ENCODE data around the gene PROB1.
"Not testable (repeated sequence)": the region's sequence is repeated elsewhere in the genome, so short reads cannot be mapped to it uniquely, and the experiment has no call there.

The PROB1 gene

DNA sequence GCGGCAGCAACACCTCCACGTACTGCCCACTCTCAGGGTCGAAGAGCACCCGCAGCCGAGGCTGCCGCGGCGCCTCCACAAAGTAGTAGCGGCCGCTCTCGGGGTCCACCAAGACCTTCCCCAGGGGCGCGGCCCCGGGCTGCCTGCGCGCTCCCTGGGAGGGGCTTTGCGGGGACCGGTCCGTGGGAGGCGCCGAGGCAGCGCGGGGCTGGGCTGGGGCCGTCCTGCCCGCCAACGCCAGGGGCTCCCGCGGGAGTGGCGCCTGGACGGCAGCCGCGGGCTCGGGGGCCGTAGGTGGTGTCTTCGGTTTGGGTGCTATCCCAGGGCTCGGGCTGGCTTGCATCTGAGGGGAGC, 2.6 kb downstream of the PROB1 start:
- no peak for DNase-seq

- peak; percentile 40 to 55 for DNase-seq
These were observed 3.2 kb downstream of the PROB1 start for GRCh38 chr5:139391570-139392323.

DNA sequence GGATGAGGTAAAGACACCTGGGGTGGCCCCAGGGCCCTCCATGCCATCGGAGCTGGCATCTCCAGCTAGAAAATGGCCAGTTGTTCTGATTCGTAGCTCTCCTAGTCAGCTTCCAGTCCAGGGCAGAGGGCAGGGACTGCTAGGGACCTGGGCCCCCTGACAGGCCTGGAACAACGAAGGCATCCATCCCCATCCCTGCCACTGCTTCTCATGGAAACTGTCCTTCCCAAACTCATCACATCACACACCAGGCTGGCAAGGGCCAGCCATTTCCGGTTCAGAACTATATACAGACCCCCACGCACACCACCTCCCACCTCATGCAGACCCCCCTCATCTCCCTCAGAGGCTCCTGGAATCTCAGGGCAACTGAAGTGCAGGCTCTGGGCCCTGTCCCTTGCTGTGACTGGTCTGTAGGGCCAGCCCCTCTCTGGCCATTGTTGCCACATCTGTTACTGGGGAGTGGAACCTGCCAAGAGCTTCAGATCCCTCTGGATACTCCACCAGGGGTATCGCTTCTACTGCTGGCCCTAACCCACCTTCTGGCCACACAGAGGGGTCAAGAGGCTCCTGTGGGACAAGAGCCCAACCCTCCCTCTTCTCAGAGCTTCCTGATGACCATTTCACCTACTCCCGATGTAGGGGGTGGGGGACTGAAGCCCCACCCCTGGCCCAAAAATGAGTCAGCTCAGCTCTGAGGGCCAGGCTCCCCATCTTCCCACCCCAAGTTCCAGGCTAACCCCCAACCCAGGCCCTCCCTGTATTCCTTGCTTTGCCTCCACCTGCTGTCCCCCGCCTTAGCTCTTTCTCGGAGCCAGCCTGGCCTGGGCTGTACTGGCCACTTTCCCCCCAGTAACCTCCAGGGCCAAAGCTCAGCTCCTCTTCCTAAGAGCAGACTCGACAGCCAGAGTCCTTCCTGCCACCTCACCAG, 4.0 kb downstream of the PROB1 start:
- no peak for DNase-seq

- peak; percentile 66 to 68 for DNase-seq
These were observed 4.9 kb downstream of the PROB1 start, which contains the start of gene MZB1 for GRCh38 chr5:139389701-139390638. Gene MZB1 (minus strand): TSS chr5:139389913. CDS start chr5:139389856, 57 bp downstream.

DNA sequence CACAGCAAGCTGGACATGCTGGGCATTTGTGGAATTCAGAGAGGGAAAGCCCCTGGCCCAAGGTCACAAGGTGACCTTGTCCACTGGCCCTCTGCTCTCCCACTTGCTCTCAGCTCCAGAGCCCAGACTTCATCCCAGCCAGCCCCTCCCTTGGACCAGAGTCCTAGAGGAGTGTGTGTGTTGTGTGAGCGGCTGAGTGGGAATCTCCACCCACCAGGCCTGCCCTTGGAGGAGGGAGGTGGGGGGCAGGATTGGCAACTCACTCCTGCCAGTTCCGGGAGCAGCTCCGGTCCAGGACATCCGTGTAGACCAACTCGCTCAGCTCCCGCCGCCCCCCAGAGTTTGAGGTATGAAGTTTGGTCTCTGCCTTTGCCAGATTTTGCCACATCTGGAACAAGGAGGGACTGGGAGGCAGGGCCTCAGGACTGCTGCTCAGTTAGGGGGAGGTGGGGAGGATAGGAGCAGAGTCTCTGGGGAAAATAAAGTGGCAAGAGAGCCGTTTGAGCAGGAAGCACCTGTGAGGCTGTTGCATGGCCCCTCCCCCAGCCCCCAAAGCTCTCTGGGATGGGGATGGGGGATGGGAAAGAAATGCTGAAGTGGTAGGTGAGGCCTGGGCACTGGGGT, 6.6 kb downstream of the PROB1 start:
- DNase-seq, result no peak

DNA sequence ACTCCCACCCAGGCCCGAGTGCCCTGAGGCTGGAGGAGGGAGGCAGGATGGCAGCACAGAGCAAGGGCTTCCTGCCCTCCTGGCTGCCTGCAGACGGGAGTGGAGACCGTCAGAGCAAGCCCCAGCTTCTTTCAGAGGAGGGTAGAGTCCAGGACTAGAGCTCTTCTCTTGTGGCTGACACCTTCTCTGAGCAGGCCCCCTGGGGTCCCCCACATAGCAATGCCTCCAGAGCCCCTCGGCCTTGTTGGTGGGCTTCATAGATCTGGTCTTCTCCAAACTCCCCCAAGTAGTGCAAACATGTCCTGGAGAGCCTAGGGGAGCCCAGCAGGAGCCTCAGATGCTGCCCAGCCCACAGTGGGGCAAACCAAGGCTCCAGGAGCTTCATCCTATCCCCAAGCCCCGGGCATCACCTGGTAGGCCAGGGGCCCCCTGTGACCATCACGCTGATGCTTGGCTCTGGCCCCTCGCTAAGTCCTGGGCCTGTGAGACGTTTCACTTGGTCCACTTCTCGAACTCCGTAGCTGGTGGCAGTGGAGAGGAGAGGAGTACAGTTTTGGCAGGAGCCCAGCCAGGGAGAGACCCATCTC, 7.2 kb downstream of the PROB1 start:
- DNase-seq, result no peak

DNA sequence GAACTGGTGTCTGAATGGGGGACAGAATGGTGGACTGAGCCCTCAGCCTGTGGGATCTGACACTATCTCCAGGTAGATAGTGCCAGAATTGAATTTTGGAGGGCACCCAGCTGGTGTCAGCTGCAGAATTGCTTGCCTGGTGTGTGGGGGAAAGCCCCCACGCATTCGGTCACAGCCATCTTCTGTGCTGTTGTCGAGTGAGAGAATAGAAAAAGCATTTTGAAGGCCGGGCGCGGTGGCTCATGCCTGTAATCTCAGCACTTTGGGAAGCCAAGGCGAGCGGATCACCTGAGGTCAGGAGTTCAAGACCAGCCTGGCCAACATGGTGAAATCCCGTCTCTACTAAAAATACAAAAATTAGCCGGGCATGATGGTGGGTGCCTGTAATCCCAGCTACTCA, 7.9 kb downstream of the PROB1 start:
- not testable (repeated sequence) for DNase-seq

DNA sequence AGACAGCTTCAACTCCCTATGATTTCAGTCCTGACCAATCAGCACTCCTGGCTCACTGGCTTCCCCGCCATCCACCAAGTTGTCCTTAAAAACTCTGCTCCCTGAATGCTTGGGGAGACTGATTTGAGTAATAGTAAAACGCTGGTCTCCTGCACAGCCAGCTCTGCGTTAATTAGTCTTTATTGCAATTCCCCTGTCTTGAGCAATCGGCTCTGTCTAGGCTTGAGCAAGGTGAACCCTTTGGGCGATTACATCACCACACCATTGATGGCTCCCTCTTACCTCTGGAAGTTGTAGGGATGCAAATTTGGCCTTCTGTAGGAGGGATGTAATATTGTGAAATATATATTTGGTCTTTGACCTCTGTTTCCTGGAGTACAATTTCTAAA, 8.9 kb downstream of the PROB1 start:
- DNase-seq, result no peak

- peak in 1 of 2 experiments; percentile 25 for DNase-seq
These were observed 9.5 kb downstream of the PROB1 start for GRCh38 chr5:139385061-139386049.

- DNase-seq, result no peak
These were observed 10.3 kb downstream of the PROB1 start for GRCh38 chr5:139384591-139385051.

DNA sequence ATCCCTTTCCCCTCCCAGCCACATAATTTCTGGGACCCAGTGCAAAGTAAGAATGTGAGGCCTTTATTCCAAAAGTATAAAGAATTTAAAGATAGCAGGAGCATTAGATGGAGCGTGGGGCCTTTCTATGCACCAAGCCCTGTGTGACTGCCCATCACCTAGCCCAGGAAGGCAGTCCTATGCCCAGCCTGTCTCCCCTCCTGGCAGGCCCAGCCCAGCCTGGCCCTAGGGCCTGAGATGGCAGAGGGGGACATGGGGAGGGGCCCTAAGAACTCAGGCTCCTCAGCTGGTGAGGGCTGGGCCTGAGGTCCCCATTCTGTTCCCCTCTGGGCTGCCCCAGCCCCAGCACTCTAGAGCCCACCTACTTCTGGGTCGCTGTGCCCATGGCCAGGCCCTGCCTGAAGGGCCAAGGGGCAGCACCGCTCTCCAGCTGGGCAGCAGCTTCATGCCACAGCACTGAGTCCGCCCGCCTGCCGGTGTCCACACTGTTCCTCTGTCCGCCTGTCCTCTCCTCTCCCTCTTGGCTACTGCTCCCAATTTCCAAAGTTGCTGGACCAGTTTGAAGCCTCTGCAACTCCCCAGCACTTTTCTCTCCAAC, 10.8 kb downstream of the PROB1 start:
- no peak for DNase-seq

GRCh38 chr5:139383275-139383992, 11.5 kb downstream of the PROB1 start, which contains the start of gene SLC23A1:
Gene SLC23A1 (minus strand): TSS chr5:139383297. CDS start chr5:139383253, 44 bp downstream.
- DNase-seq, result no peak

DNA sequence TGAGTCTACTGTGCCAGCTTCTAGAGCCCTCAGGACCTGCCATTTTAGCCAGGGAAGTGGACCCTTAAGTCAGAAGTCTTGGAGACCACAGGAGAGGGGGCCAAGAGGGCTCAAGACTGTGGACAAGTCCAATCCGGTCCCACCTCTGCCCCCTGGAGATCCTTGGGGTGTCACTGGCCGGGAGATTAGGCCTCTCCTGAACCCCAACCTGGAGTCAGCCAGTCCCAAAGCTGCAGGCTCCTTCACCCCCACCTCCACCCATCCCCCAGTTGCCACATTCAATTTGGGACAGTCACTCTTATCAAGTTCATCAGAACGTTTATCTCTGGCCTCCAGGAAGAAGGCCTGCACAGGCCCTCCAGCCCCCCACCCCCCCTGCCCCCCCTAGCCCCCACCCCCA, 12.1 kb downstream of the PROB1 start:
- no peak for DNase-seq

GRCh38 chr5:139381837-139382761, 12.8 kb downstream of the PROB1 start:
- DNase-seq, result no peak

- DNase-seq, result no peak
These were observed 15.1 kb downstream of the PROB1 start for GRCh38 chr5:139379626-139380449.

- DNase-seq, result no peak
These were observed 16.0 kb downstream of the PROB1 start for GRCh38 chr5:139378941-139379361.

Measured in activated CD4-positive, alpha-beta T cell treated with anti-CD3 and anti-CD28 coated beads, Interleukin-2, amount 50 U/mL, for 48 hours (primary cell).